Thymus (tissue), 11 donors: ENCODE measurements around the gene MYLK4. TPM values are rescaled to one million over a fixed set of nuclear protein-coding genes. Genes with fewer than 3 reads are reported as not detected.

Experiments
- DNase-seq, 9 donors: peaks; one replicate each; pipeline ENCODE4 v3.0.0-alpha.2; 2013; ENCODE audit warnings: low spot score in 9 of 9, low read depth in 6 of 9, missing footprints in 1 of 9
- H3K27ac ChIP-seq, 2 donors: one replicate each; pipeline ENCODE4 v1.5.1; 2013; ENCODE audit warnings: control low read depth in 1 of 2, low read depth in 1 of 2, low read length in 1 of 2, mild to moderate bottlenecking in 1 of 2, moderate library complexity in 1 of 2
- H3K27me3 ChIP-seq, 2 donors: one replicate each; pipeline ENCODE4 v1.5.1; 2013; ENCODE audit warnings: low read length in 1 of 2; ENCODE audit not compliant: control insufficient read depth in 2 of 2, insufficient read depth in 1 of 2
- H3K36me3 ChIP-seq, 2 donors: one replicate each; pipeline ENCODE4 v1.5.1; 2013; ENCODE audit warnings: low read length in 1 of 2, mild to moderate bottlenecking in 1 of 2, moderate library complexity in 1 of 2; ENCODE audit not compliant: control insufficient read depth in 2 of 2, insufficient read depth in 2 of 2
- H3K4me1 ChIP-seq, 2 donors: one replicate each; pipeline ENCODE4 v1.5.1; 2013; ENCODE audit warnings: low read length in 2 of 2; ENCODE audit not compliant: control insufficient read depth in 2 of 2, insufficient read depth in 2 of 2
- H3K4me3 ChIP-seq, 2 donors: one replicate each; pipeline ENCODE4 v1.5.1; 2013; ENCODE audit warnings: low read length in 2 of 2, control low read depth in 1 of 2, mild to moderate bottlenecking in 1 of 2
- H3K9me3 ChIP-seq, 2 donors: one replicate each; pipeline ENCODE4 v1.5.1; 2013; ENCODE audit warnings: low read length in 1 of 2, mild to moderate bottlenecking in 1 of 2; ENCODE audit not compliant: control insufficient read depth in 2 of 2, insufficient read depth in 1 of 2
- WGBS: extraction: QIAGEN DNeasy Blood & Tissue Kit; methylation state at CpG from one replicate; pipeline ENCODE4 v1.1.7; 2013; 5-methylcytosine and 5-hydroxymethylcytosine counted together
- polyA plus RNA-seq: library from polyadenylated mRNA; stranded (reverse); fragments of 200-250 nt; gene quantifications from one replicate; pipeline ENCODE4 v1.2.3, GENCODE V29; 2013
- total RNA-seq: library from RNA; stranded (reverse); fragments of 120-200 nt; gene quantifications from one replicate; pipeline ENCODE4 v1.2.4, GENCODE V29; 2013
- donor health status: healthy.

Gene MYLK4
- total and polyA plus RNA-seq, 2 donors, result 0.42 to 0.52 TPM

DNA sequence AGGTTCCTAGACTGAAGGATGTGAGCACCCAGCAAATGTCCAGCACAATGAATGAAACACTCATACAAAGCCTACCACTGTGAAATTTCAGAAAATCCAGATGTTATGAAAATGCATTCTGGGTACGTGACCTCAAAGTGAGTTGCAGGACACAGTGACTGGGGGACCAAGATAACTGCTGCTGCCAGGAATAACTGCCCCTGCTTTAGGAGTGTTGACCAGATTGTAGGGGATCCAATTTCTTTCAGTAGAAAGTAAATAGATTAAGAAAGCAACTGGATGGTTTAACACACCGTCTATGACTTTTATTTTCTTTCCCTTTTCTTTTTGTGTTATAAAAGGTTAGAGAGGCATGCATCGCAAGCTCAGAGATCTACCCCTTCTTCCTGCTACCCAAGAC lies 29.5 kb downstream of the MYLK4 start:
- no peaks in the 10 kb centered on the region for H3K36me3 ChIP-seq
- no peak for DNase-seq
- no peak overlapping the region for H3K4me3 ChIP-seq
- WGBS, result 96% methylated on average over 3 of the region's 3 CpGs
- H3K4me1 ChIP-seq, result no peaks in the 10 kb centered on the region
- H3K27me3 ChIP-seq, result no peaks in the 10 kb centered on the region
- no peak overlapping the region for H3K27ac ChIP-seq
- H3K9me3 ChIP-seq, result no peaks in the 10 kb centered on the region

DNA sequence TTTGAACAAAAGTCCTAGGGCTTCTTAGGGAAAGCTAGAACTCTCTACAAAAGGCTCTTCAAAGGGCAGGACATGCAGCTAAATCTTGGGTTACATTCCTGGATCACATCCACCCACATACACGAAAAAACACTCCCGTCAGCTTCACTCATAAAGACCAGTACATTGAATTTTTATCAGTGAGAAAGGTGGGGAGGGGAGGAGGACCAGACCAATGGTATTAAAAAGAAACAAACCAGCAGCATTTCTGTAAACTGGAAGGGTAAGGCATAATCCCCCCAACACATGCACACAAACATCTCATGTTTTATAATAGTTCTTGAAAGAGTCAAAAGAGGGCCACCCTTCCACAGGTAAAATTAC lies 31.6 kb downstream of the MYLK4 start:
- Histone ChIP-seq H3K27me3 (no peaks in the 10 kb centered on the region), H3K27ac (no peak overlapping the region), H3K4me1 (no peaks in the 10 kb centered on the region), H3K9me3 (no peaks in the 10 kb centered on the region), H3K36me3 (no peaks in the 10 kb centered on the region), H3K4me3 (no peak overlapping the region)
- WGBS, result 57% methylated on average over 2 of the region's 2 CpGs
- DNase-seq, result no peak

DNA sequence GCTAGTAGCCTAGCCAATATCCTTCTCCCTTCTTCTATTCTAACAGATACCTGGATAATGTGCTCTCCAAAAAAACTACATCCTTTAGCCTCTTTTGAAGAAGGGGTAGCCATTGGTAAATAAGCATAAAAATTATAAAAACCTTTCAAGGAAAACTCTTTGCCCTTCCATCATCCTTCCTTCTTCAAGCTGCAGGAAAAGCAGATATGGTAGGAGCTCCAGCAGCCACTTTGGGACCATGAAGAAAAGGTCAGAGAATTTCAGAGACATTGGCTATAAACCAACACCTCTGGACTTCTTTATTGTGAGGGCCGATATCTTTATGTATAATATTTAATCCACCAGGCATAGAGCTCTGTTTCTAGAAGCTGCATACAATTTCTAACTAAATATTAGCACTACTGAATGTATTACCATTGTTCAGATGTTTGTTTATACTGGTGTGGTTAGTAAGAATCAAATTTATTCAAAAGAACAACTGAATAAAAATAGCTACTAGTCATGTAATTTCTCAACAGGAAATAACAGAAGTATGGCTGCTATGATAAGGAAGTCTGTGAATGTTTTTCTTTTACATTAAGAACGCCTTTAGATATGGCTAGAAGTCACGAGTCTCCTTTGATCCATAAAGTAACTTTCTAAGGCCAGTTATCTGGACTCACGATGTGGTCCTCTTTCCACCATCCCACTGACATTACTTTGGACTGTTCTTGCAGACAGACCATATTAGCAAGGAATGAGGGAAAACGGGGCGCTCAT lies 32.2 kb downstream of the MYLK4 start:
- no peaks in the 10 kb centered on the region for H3K27me3 ChIP-seq
- no peak for DNase-seq
- H3K9me3 ChIP-seq, result no peaks in the 10 kb centered on the region
- H3K36me3 ChIP-seq, result no peaks in the 10 kb centered on the region
- no peaks in the 10 kb centered on the region for H3K4me1 ChIP-seq
- H3K27ac ChIP-seq, result no peak overlapping the region
- no peak overlapping the region for H3K4me3 ChIP-seq
- WGBS, result 39% methylated on average over 6 of the region's 6 CpGs

DNA sequence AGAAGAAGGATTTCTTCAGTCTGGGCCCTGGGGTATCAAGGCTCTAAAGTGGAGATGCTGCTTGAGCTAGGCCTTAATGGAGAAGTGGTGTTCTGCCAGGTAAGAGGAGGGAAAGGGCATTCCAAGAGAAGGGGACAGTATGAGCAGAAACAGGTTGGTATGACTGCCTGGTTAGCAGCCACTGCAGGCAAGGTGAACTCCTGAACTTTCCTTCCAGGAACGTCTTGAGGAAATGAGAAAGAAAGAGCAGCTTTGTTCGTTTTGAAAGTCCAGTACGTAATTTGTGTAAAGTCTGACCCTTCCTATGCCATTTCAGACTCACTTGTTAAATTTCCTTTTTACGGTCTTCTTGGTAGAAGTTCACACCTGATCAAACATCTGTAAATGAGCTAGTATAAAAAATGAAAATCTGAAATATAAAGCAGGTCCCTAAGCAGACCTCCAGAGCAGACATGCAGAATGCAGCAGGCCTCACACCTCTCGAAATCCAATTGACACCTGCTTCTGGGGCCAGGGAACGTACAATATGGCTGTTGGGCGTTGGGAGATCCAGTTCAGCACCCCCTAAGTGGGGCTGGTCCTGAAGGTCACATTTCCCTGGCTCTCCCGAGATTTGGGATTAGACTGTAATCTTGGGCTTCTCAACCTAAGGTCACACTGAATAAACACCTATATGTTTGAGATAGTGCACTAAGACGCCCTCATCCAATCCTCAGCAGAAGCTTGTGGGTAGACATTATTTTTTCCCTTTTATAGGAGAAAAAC lies 33.6 kb downstream of the MYLK4 start:
- Histone ChIP-seq H3K27ac (no peak overlapping the region), H3K9me3 (no peaks in the 10 kb centered on the region), H3K36me3 (no peaks in the 10 kb centered on the region), H3K4me3 (no peak overlapping the region), H3K27me3 (no peaks in the 10 kb centered on the region), H3K4me1 (no peaks in the 10 kb centered on the region)
- DNase-seq, result no peak
- 95% methylated on average over 9 of the region's 9 CpGs for WGBS

DNA sequence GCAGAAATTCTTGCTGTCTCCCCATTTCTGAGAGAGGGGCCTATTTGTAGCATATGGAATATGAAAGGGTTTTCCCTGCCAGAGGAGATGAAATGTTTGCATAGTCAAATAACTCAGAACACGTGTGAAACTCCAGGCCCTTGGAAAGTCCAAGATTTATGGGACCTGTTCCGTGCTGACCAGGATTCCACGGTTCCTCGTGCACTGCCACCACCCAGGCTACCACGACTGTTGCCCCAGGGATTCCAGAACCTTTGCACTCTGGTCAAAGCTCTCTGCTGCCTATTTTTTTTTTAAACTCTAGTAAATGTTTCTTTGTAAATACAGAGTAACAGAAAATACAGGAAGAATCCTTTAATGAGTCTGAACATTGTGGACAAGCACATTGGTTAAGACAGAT lies 35.0 kb downstream of the MYLK4 start:
- Histone ChIP-seq H3K4me3 (no peak overlapping the region), H3K9me3 (no peaks in the 10 kb centered on the region), H3K27me3 (no peaks in the 10 kb centered on the region), H3K36me3 (no peaks in the 10 kb centered on the region), H3K4me1 (no peaks in the 10 kb centered on the region), H3K27ac (no peak overlapping the region)
- DNase-seq, result no peak
- 95% methylated on average over 5 of the region's 5 CpGs for whole genome bisulfite sequencing

DNA sequence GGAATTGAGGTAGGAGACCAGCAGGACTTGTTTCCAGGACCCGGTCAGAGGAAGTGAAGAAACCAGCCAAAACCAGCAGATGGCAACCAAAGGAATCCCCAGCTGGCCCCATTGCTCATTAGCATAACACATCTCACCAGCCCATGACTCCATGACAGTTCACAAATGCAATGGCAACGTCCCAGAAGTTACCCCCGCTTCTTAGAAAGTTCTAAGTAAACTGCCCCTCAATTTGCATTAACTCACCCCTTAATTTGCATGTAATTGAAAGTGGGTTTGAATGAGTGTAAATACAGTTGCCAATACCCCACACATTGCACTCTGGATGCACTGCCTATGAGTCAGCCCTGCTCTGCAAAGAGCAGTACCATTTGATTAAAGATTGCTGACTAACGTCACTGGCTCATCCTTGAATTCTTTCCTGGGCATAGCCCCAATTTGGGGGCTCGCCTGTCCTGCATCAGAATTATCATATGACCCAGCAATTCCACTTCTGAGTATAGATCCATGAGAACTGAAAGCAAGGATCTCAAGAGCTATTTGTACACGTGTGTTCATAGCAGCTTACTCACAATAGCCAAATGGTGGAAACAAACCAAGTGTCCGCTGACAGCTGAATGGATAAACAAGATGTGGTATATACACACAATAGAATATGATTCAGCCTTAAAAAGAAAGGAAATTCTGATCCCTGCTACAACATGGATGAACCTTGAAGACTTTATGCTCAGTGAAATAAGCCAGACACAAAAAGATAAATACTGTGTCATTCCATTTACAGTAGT lies 36.4 kb downstream of the MYLK4 start:
- Histone ChIP-seq H3K4me3 (no peak overlapping the region), H3K4me1 (no peaks in the 10 kb centered on the region), H3K9me3 (no peaks in the 10 kb centered on the region), H3K36me3 (no peaks in the 10 kb centered on the region), H3K27ac (no peak overlapping the region), H3K27me3 (no peaks in the 10 kb centered on the region)
- 94% methylated on average over 7 of the region's 7 CpGs for WGBS
- no peak for DNase-seq

DNA sequence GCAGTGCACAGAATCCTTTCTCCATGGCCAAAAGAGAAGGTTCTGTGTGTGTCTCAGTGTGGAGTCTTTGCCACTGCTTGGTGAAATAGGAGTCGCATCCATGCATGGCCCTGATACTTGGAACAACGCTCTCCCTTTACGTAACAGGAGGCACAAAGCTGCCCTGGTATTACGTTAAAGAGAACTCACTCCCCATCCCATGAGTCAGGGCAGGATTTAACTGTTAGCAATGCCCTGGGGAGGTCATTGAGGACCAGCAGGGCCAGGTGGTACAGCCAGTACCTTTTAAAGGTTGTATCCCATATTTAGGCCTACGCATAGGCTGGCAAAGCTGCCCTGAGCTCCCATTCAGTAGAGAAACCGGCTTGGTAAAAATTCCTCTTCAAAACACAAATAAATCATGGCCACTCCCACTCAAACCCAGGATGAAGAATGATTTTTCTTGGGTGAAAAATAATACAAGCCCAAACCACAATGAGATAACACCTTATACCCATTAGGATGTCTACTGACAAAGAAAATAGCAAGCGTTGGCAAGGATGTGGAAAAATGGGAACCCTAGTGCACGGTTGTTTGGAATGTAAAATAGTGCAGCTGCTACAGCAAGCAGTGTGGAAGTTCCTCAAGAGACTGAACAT lies 37.1 kb downstream of the MYLK4 start:
- no peaks in the 10 kb centered on the region for H3K9me3 ChIP-seq
- no peak overlapping the region for H3K27ac ChIP-seq
- H3K4me3 ChIP-seq, result no peak overlapping the region
- 98% methylated on average over 8 of the region's 8 CpGs for WGBS
- no peak for DNase-seq
- no peaks in the 10 kb centered on the region for H3K36me3 ChIP-seq
- no peaks in the 10 kb centered on the region for H3K27me3 ChIP-seq
- no peaks in the 10 kb centered on the region for H3K4me1 ChIP-seq

DNA sequence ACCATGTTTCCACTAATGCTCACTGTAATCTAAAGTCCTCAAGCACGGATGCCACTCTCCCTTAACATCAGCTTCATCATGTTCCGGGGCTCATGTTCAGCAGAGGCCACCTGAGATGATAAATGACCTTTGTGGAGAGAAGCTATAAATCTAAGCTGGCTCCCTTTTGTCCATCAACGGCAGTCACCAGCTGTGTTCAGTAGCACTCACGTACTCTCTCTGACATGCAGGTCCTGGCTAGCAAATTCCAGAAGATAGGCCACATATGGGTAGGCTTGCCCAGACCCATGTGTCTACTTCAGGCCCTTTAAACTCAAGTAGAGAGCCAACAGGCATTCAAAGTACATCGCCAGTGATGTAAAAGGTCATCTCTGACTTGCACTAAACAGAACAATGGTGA lies 38.6 kb downstream of the MYLK4 start:
- WGBS, result 97% methylated on average over 5 of the region's 5 CpGs
- DNase-seq, result no peak
- H3K27me3 ChIP-seq, result no peaks in the 10 kb centered on the region

DNA sequence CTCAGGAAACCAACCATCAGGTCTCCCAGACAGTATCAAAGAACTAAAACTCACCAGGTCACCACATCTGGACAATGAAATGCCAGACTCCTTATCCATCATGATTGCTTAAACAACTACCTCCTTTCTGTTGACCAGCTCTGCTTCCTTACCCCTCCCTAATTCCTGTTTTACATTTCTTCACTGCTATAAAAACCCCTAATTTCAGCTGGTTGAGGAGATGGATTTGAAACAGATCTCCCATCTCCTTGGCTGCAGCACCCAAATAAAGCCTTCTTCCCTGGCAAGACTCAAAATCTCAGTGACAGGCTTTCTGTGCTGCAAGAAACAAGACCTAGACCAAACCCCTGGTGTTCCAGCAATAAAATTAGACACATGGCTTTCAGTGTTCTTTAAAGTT lies 40.3 kb downstream of the MYLK4 start:
- Histone ChIP-seq H3K9me3 (no peaks in the 10 kb centered on the region), H3K36me3 (no peaks in the 10 kb centered on the region), H3K27ac (no peak overlapping the region), H3K4me3 (no peak overlapping the region), H3K4me1 (no peaks in the 10 kb centered on the region), H3K27me3 (no peaks in the 10 kb centered on the region)
- DNase-seq, result no peak

More for the DNA sequence above, 38.6 kb downstream of the MYLK4 start:
- Histone ChIP-seq H3K27ac (no peak overlapping the region), H3K9me3 (no peaks in the 10 kb centered on the region), H3K36me3 (no peaks in the 10 kb centered on the region), H3K4me3 (no peak overlapping the region), H3K4me1 (no peaks in the 10 kb centered on the region)
